SK-N-SH (cell line): Measurements from ENCODE around the gene SMIM20. TPM values are rescaled to one million over a fixed set of nuclear protein-coding genes. Genes with fewer than 3 reads are reported as not detected.

ENCODE experiments used
- CTCF ChIA-PET: fragments of 300-600, 350-600 bp; formaldehyde crosslinking; extraction: SDS; loops from one replicate; lab custom pipeline; 2021; lab: Yijun Ruan, JAX
- POLR2A ChIA-PET: fragments of 350-600 bp; sonication (Branson Sonifier 250); formaldehyde crosslinking; extraction: SDS; loops from one replicate; lab custom pipeline; 2020; ENCODE audit warnings: antibody characterized with exemption, inconsistent platforms; lab: Yijun Ruan, JAX
- DNase-seq: peaks from one replicate; pipeline ENCODE4 v3.0.0; 2012
- H2AFZ ChIP-seq: fragments of 200-600 bp; sonication (generic); 2 replicates; pipeline ENCODE4 v1.8.1; 2016; ENCODE audit warnings: antibody characterized with exemption, mild to moderate bottlenecking, low read depth
- H3F3A ChIP-seq: fragments of 200-600 bp; sonication (generic); replicated peaks from 2 replicates; pipeline ENCODE3; 2016; ENCODE audit warnings: antibody characterized with exemption, mild to moderate bottlenecking; ENCODE audit not compliant: insufficient read depth
- H3K27ac ChIP-seq, 2 experiments: fragments of 200-500 bp in 1 of 2; fragments of 200-600 bp in 1 of 2; sonication (Bioruptor generic) in 1 of 2; sonication (generic), shearing (Covaris generic) in 1 of 2; 2 replicates each; pipeline versions ENCODE4 v1.5.1 to v1.6.1; 2014 to 2016; ENCODE audit warnings: low read depth in 2 of 2, inconsistent platforms in 1 of 2, low read length in 1 of 2, mild to moderate bottlenecking in 1 of 2, mixed read lengths in 1 of 2
- H3K27me3 ChIP-seq: fragments of 200-600 bp; sonication (generic), shearing (Covaris generic); 2 replicates; pipeline ENCODE4 v1.6.1; 2016; ENCODE audit warnings: mixed run types; ENCODE audit not compliant: insufficient read depth
- H3K36me3 ChIP-seq, 2 experiments: fragments of 200-500 bp in 1 of 2; fragments of 200-600 bp in 1 of 2; sonication (Bioruptor generic) in 1 of 2; sonication (generic) in 1 of 2; replicated peaks in 1 of 2; 2 replicates each; pipeline versions ENCODE3 to v1.5.1; 2014 to 2016; ENCODE audit warnings: low read length in 1 of 2, mild to moderate bottlenecking in 1 of 2; ENCODE audit not compliant: insufficient read depth in 2 of 2, control insufficient read depth in 1 of 2
- H3K4me1 ChIP-seq, 2 experiments: fragments of 200-500 bp in 1 of 2; fragments of 200-600 bp in 1 of 2; sonication (Bioruptor generic) in 1 of 2; sonication (generic), shearing (Covaris generic) in 1 of 2; 2 replicates each; pipeline versions ENCODE4 v1.5.1 to v1.6.1; 2014 to 2016; ENCODE audit warnings: low read depth in 1 of 2, low read length in 1 of 2, mixed run types in 1 of 2; ENCODE audit not compliant: insufficient read depth in 2 of 2, control insufficient read depth in 1 of 2
- H3K4me2 ChIP-seq: fragments of 200-600 bp; sonication (generic), shearing (Covaris generic); 2 replicates; pipeline ENCODE4 v1.6.1; 2017; ENCODE audit warnings: mixed run types
- H3K4me3 ChIP-seq, 2 experiments: fragments of 200-500 bp in 1 of 2; fragments of 200-600 bp in 1 of 2; sonication (Bioruptor generic) in 1 of 2; sonication (generic), shearing (Covaris generic) in 1 of 2; 2 replicates each; pipeline versions ENCODE4 v1.5.1 to v1.8.1; 2014 to 2016; ENCODE audit warnings: low read depth in 2 of 2, inconsistent platforms in 1 of 2, low read length in 1 of 2, mild to moderate bottlenecking in 1 of 2, mixed read lengths in 1 of 2, moderate library complexity in 1 of 2
- H3K79me2 ChIP-seq: fragments of 200-600 bp; sonication (generic); 2 replicates; pipeline ENCODE4 v1.8.1; 2017; ENCODE audit warnings: mild to moderate bottlenecking; ENCODE audit not compliant: insufficient read depth
- H3K9ac ChIP-seq: fragments of 200-600 bp; sonication (generic); 2 replicates; pipeline ENCODE4 v1.6.1; 2017; ENCODE audit warnings: mixed run types
- H3K9me2 ChIP-seq: fragments of 200-600 bp; sonication (generic); 2 replicates; pipeline ENCODE4 v1.6.1; 2017; ENCODE audit warnings: mixed run types
- H3K9me3 ChIP-seq: fragments of 200-600 bp; sonication (generic); 2 replicates; pipeline ENCODE4 v1.6.1; 2017; ENCODE audit warnings: mixed run types, mild to moderate bottlenecking, moderate library complexity
- H4K20me1 ChIP-seq: fragments of 200-600 bp; sonication (generic); 2 replicates; pipeline ENCODE4 v1.6.1; 2017; ENCODE audit warnings: mild to moderate bottlenecking, mixed run types; ENCODE audit not compliant: insufficient read depth
- CHD2 ChIP-seq: fragments of 150-350 bp; IDR thresholded peaks from 2 replicates; pipeline ENCODE4 v1.6.1; 2018; ENCODE audit warnings: low read length; ENCODE audit not compliant: partially characterized antibody
- CTCF ChIP-seq: fragments of 200-600 bp; sonication (generic); IDR thresholded peaks from 2 replicates; pipeline ENCODE4 v1.6.1; 2017; ENCODE audit warnings: antibody characterized with exemption, mild to moderate bottlenecking, moderate library complexity
- EZH2phosphoT487 ChIP-seq: fragments of 200-600 bp; sonication (generic); IDR thresholded peaks from 2 replicates; pipeline ENCODE4 v1.6.1; 2017; ENCODE audit warnings: low read depth, mixed run types, mild to moderate bottlenecking, antibody characterized with exemption, moderate library complexity, borderline replicate concordance
- FOSL2 ChIP-seq: IDR thresholded peaks from 2 replicates; pipeline ENCODE4 v1.4.0; 2012; ENCODE audit warnings: low read depth, mild to moderate bottlenecking, moderate library complexity, borderline replicate concordance
- GATA2 ChIP-seq: sonication (generic); formaldehyde crosslinking; IDR thresholded peaks from 2 replicates; pipeline ENCODE4 v1.5.0; 2020; ENCODE audit warnings: mild to moderate bottlenecking, missing genetic modification reagents
- IRF3 ChIP-seq: fragments of 150-350 bp; IDR thresholded peaks from 2 replicates; pipeline ENCODE4 v1.6.1; 2016; ENCODE audit warnings: mild to moderate bottlenecking, low read depth, low read length
- PBX3 ChIP-seq: IDR thresholded peaks from 2 replicates; pipeline ENCODE4; 2012
- RAD21 ChIP-seq: IDR thresholded peaks from 2 replicates; pipeline ENCODE4 v1.6.1; 2012; ENCODE audit warnings: mild to moderate bottlenecking, low read length
- RFX5 ChIP-seq: IDR thresholded peaks from 2 replicates; pipeline ENCODE4 v1.6.1; 2012; ENCODE audit warnings: mild to moderate bottlenecking, improper control_type of control experiment, low read length
- RXRA ChIP-seq: IDR thresholded peaks from 2 replicates; pipeline ENCODE4 v1.4.0; 2012; ENCODE audit warnings: low read depth, mild to moderate bottlenecking, borderline replicate concordance
- SIN3A ChIP-seq: IDR thresholded peaks from 2 replicates; pipeline ENCODE4 v1.6.1; 2012; ENCODE audit warnings: low read depth, mild to moderate bottlenecking, low read length, moderate library complexity, borderline replicate concordance
- SMC3 ChIP-seq: IDR thresholded peaks from 2 replicates; pipeline ENCODE4 v1.6.1; 2012; ENCODE audit warnings: low read depth, low read length, improper control_type of control experiment
- TEAD4 ChIP-seq: IDR thresholded peaks from 2 replicates; pipeline ENCODE4 v1.4.0; 2012; ENCODE audit warnings: mild to moderate bottlenecking, borderline replicate concordance; ENCODE audit not compliant: insufficient read depth
- USF1 ChIP-seq: IDR thresholded peaks from 2 replicates; pipeline ENCODE4 v1.4.0; 2012; ENCODE audit warnings: low read depth, borderline replicate concordance
- YY1 ChIP-seq: IDR thresholded peaks from 2 replicates; pipeline ENCODE4 v1.4.0; 2012; ENCODE audit warnings: low read depth, mild to moderate bottlenecking
- WGBS: methylation state at CpG from one replicate; pipeline ENCODE4 v1.1.6; 2017; ENCODE audit warnings: low lambda C conversion rate; 5-methylcytosine and 5-hydroxymethylcytosine counted together
- polyA plus RNA-seq, 3 experiments: library from polyadenylated mRNA; depleted of rRNA; stranded (reverse); fragments of >200 nt; gene quantifications; 2 replicates each; pipeline ENCODE4 v1.2.3, GENCODE V29; 2012

The SMIM20 gene
- polyA plus RNA-seq, 1 of the 3 experiments (the other 2 are of a cell fraction) = 39.4 TPM

- no peak for TF ChIP-seq PBX3
- TF ChIP-seq RAD21 = no peak
- no peak for TF ChIP-seq GATA2 (CRISPR knock-in tag)
- no peak for TF ChIP-seq EZH2phosphoT487
- TF ChIP-seq YY1 = no peak
- TF ChIP-seq TEAD4 = no peak
- no peak for TF ChIP-seq RXRA
- no peak for TF ChIP-seq CHD2
- TF ChIP-seq SMC3 = no peak
- TF ChIP-seq CTCF = no peak
- no peak for TF ChIP-seq SIN3A
- TF ChIP-seq USF1 = no peak
- TF ChIP-seq RFX5 = no peak
- TF ChIP-seq FOSL2 = no peak
- TF ChIP-seq IRF3 = no peak
- no peaks in the 10 kb centered on the region; a peak in 1 of 4 replicates for H3K4me1 ChIP-seq
- POLR2A ChIA-PET = no interaction called here
- no peaks in the 10 kb centered on the region for H3K27me3 ChIP-seq
- H3K36me3 ChIP-seq = no peaks in the 10 kb centered on the region
- no peaks in the 10 kb centered on the region for H3K79me2 ChIP-seq
- no peak overlapping the region for H3K27ac ChIP-seq
- WGBS = 61% methylated on average over 3 of the region's 3 CpGs
- CTCF ChIA-PET = no interaction called here
- no peak overlapping the region for H3K4me2 ChIP-seq
- no peak overlapping the region for H2AFZ ChIP-seq
- DNase-seq = no peak
- no peaks in the 10 kb centered on the region for H3F3A ChIP-seq
- no peak overlapping the region for H3K4me3 ChIP-seq
- H3K9me2 ChIP-seq = no peaks in the 10 kb centered on the region
- H4K20me1 ChIP-seq = no peaks in the 10 kb centered on the region
- H3K9me3 ChIP-seq = no peaks in the 10 kb centered on the region
- H3K9ac ChIP-seq = no peak overlapping the region
Observed at GRCh38 chr4:25874655-25875054, 39.4 kb upstream of the SMIM20 start.
